PC-3 (cell line): ENCODE data around the gene AGO3. TPM values are rescaled to one million over a fixed set of nuclear protein-coding genes. Genes with fewer than 3 reads are reported as not detected.
A peak's percentile ranks its signal among the peaks of the same experiment; 100 is the strongest.

ENCODE experiments used
- ATAC-seq: fragments of 200-7000 bp; cut with Tn5 transposase; 2 replicates; pipeline ENCODE4 v1.9.1; 2020; ENCODE audit warnings: mild to moderate bottlenecking, moderate library complexity
- BruUV-seq: library from RNA; stranded (reverse); fragments of 400-500 nt; replicated peaks from 2 replicates; lab custom pipeline; 2021; lab: Mats Ljungman, UMichigan
- CTCF ChIA-PET: fragments of 300-600 bp; sonication (Branson Sonifier 250); formaldehyde crosslinking; loops from one replicate; lab custom pipeline; 2022; ENCODE audit warnings: antibody characterized with exemption; lab: Charles Lee
- POLR2A ChIA-PET: fragments of 300-600 bp; sonication (Branson Sonifier 250); formaldehyde crosslinking; loops from one replicate; lab custom pipeline; 2022; ENCODE audit warnings: antibody characterized with exemption; ENCODE audit not compliant: unreplicated experiment; lab: Charles Lee
- DNase-seq: peaks from one replicate; pipeline ENCODE4 v3.0.0-alpha.2; 2015
- H2AFZ ChIP-seq: fragments of 300-600 bp; sonication (generic); 2 replicates; pipeline ENCODE4 v1.6.0; 2016; ENCODE audit warnings: antibody characterized with exemption, low read length
- H3F3A ChIP-seq: fragments of 300-600 bp; sonication (generic); one replicate; pipeline ENCODE4 v1.6.0; 2017; ENCODE audit warnings: antibody characterized with exemption, low read length, control low read depth, mild to moderate bottlenecking; ENCODE audit not compliant: unreplicated experiment
- H3K27ac ChIP-seq: fragments of 300-600 bp; sonication (generic); 2 replicates; pipeline ENCODE4 v1.5.1; 2016; ENCODE audit warnings: mild to moderate bottlenecking, low read length
- H3K27me3 ChIP-seq: fragments of 300-600 bp; sonication (generic); 2 replicates; pipeline ENCODE4 v1.6.1; 2016; ENCODE audit warnings: low read length, mixed read lengths
- H3K36me3 ChIP-seq: fragments of 300-600 bp; sonication (generic); 2 replicates; pipeline ENCODE4 v1.6.1; 2016; ENCODE audit warnings: low read depth, mixed run types, low read length, mixed read lengths
- H3K4me1 ChIP-seq: fragments of 300-600 bp; sonication (generic); 2 replicates; pipeline ENCODE4 v1.5.1; 2016; ENCODE audit warnings: low read length; ENCODE audit not compliant: insufficient read depth
- H3K4me2 ChIP-seq: fragments of 300-600 bp; sonication (generic); 2 replicates; pipeline ENCODE4 v1.6.0; 2016; ENCODE audit warnings: low read length
- H3K4me3 ChIP-seq: fragments of 300-600 bp; sonication (generic); 2 replicates; pipeline ENCODE4 v1.5.1; 2016; ENCODE audit warnings: mild to moderate bottlenecking, low read length, mixed read lengths
- H3K79me2 ChIP-seq: fragments of 300-600 bp; sonication (generic); 2 replicates; pipeline ENCODE4 v1.6.1; 2017; ENCODE audit warnings: low read length, mixed read lengths
- H3K9ac ChIP-seq: fragments of 300-600 bp; sonication (generic); 2 replicates; pipeline ENCODE4 v1.6.0; 2016; ENCODE audit warnings: mild to moderate bottlenecking, low read length
- H3K9me2 ChIP-seq: fragments of 300-600 bp; sonication (generic); replicated peaks from 2 replicates; pipeline ENCODE4 v1.6.1; 2016; ENCODE audit warnings: mixed run types, low read length, mixed read lengths
- H3K9me3 ChIP-seq: fragments of 300-600 bp; sonication (generic); 2 replicates; pipeline ENCODE4 v1.6.1; 2016; ENCODE audit warnings: low read length, mixed read lengths
- H4K20me1 ChIP-seq: fragments of 300-600 bp; sonication (generic); 2 replicates; pipeline ENCODE4 v1.6.1; 2016; ENCODE audit warnings: low read length, mixed read lengths
- CTCF ChIP-seq: fragments of 300-600 bp; sonication (generic); conservative IDR thresholded peaks from 2 replicates; pipeline ENCODE4 v1.5.1; 2017; ENCODE audit warnings: antibody characterized with exemption, low read depth, mild to moderate bottlenecking, low read length
- EZH2 ChIP-seq: fragments of 300-600 bp; sonication (generic); IDR thresholded peaks from one replicate; pipeline ENCODE4 v1.6.1; 2017; ENCODE audit warnings: antibody characterized with exemption, mild to moderate bottlenecking, low read length; ENCODE audit not compliant: unreplicated experiment
- EZH2phosphoT487 ChIP-seq: fragments of 300-600 bp; sonication (generic); IDR thresholded peaks from 2 replicates; pipeline ENCODE4 v1.6.1; 2018; ENCODE audit warnings: mild to moderate bottlenecking, antibody characterized with exemption, low read length, borderline replicate concordance
- intact Hi-C: fragments of 100-400 bp; cut with micrococcal nuclease; formaldehyde crosslinking; loops from 2 replicates; pipeline ENCODE4 v1.9.0; 2023
- total RNA-seq: library from RNA; depleted of rRNA; stranded (reverse); fragments of >200 nt; gene quantifications from 2 replicates; pipeline ENCODE4 v1.2.3, GENCODE V29; 2014

The AGO3 gene
- total RNA-seq, 1 experiment from 2014 or later: 17.7 TPM

DNA sequence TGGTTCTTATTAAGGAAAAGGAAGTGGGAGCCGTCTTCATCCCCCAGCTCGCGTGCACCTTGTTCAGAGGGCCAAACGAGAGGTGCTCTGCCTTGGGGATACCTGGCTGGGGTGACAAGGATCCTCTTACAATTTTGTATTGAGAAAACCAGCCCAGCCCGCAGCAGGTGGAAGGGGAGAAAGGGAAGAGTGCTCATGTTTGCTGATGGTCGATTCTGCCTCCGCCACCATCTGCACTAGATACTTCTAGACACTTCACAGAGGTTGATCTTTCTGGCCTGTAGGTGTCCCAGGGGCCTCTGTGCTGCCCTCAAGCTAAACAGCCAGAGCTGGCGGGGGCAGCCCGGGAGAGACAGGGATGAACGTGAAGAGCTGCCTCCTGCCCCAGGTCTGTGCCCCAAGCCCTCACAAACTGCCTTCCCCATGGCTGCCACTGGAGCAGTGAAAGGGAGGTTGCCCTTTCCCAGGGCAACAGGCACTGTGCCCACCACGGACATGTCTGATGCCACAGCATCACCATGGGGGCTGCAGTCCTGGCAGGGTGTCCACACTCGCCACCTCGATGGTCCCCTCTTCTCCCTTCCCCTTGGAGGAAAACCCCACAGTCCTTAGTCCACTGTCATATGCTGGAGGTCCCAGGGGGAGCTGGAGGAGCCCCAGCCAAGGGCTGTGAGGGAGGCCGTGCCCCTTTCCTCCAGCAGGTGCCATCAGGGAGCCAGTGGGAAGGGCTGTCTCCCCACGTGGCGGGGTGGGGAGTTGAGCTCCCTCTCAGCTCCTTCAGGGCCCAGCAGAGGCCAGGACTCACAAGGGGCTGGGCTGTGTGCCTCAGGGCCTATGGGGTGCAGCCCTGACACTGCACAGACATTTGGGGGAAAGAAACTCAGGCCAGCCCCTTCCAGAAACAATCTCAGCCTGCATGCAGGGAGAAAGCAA, 165.9 kb downstream of the AGO3 start:
- no peaks in the 10 kb centered on the region for H3K9me2 ChIP-seq
- intact Hi-C loops: loop anchor here (5.0 kb wide), 1 partner anchor 191 kb away; no protein-coding TSS in a partner anchor
- ChIA-PET CTCF (interaction anchor here (0.8 to 1.5 kb wide), 3 partner anchors 37 to 52 kb away, joined by 3 to 7 read pairs (median 4); partner anchors contain the start of gene TRAPPC3), POLR2A (no interaction called here)
- no peaks in the 10 kb centered on the region for H3K4me1 ChIP-seq
- TF ChIP-seq EZH2 (no peak), CTCF (peak; percentile 53)
- H4K20me1 ChIP-seq: no peaks in the 10 kb centered on the region
- ATAC-seq: peak; percentile 50
- no peak overlapping the region for H3K4me3 ChIP-seq
- H3K9me3 ChIP-seq: no peaks in the 10 kb centered on the region
- H3K79me2 ChIP-seq: no peaks in the 10 kb centered on the region
- no TSS peak for BruUV-seq
- peaks cover 32% of the 10 kb centered on the region; the same call in 1 of the 2 replicates for H3K36me3 ChIP-seq
- H3K4me2 ChIP-seq: no peak overlapping the region
- H3K27ac ChIP-seq: no peak overlapping the region
- H2AFZ ChIP-seq: no peak overlapping the region
- peak; percentile 29 for DNase-seq
- H3K9ac ChIP-seq: no peak overlapping the region
- no peaks in the 10 kb centered on the region for H3K27me3 ChIP-seq
- H3F3A ChIP-seq: no peaks in the 10 kb centered on the region

DNA sequence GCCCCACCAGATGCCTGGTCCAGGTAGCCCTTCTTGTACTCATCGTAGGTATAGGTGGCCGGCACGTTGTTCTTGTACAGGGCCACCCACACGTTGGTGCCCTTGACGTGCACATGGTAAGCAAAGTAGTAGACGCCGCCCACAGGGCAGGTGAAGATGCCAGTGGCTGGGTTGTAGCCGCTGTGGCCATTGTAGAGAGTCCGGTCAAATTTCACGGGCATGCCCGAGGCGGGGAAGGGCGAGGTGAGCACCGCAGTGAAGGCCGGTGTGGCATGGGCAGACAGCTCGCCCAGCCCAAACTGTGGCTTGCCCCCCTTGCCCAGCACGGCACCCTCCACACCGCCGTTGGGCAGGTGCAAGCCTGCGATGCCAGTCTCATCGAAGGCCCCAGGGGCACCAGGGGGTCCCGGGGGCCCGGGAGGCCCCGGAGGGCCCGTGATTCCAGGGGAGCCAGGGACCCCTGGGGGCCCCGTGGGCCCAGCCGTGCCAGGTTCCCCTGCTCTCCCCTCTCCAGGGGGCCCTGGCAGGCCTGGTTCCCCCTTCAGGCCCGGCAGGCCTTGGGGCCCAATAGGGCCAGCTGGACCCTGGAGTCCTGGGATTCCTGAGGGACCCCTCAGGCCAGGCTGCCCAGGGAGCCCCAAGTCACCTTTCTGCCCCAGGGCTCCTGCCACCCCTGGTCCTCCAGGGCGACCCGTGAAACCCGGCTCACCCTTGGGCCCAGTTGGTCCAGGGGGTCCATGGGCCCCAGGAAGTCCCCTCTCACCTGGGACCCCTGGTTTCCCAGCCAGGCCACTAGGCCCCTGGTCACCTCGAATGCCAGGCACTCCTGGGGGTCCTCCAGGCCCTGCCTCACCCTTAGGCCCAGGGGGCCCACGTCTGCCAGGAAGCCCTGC, 167.0 kb downstream of the AGO3 start:
- no peaks in the 10 kb centered on the region for H3K4me1 ChIP-seq
- H3F3A ChIP-seq: no peaks in the 10 kb centered on the region
- H2AFZ ChIP-seq: no peak overlapping the region
- H3K9me3 ChIP-seq: no peaks in the 10 kb centered on the region
- CTCF ChIA-PET: interaction anchor here (0.8 to 1.5 kb wide), 3 partner anchors 35 to 51 kb away, joined by 3 to 7 read pairs (median 4); partner anchors contain the start of gene TRAPPC3
- H3K4me2 ChIP-seq: no peak overlapping the region
- POLR2A ChIA-PET: no interaction called here
- no TSS peak for BruUV-seq
- no peaks in the 10 kb centered on the region for H3K79me2 ChIP-seq
- no peak overlapping the region for H3K4me3 ChIP-seq
- intact Hi-C loops: loop anchor here (5.0 kb wide), 1 partner anchor 189 kb away; no protein-coding TSS in a partner anchor
- H3K27ac ChIP-seq: no peak overlapping the region
- no peaks in the 10 kb centered on the region for H3K9me2 ChIP-seq
- no peaks in the 10 kb centered on the region for H3K27me3 ChIP-seq
- H3K36me3 ChIP-seq: peaks cover 21% of the 10 kb centered on the region; the same call in 1 of the 2 replicates
- H3K9ac ChIP-seq: no peak overlapping the region
- TF ChIP-seq EZH2phosphoT487 (no peak), CTCF (no peak), EZH2 (no peak)
- DNase-seq (no peak), ATAC-seq (no peak)
- H4K20me1 ChIP-seq: no peaks in the 10 kb centered on the region
